ENCODE measurements around the gene PDZRN3.
A peak's percentile ranks its signal among the peaks of the same experiment; 100 is the strongest.

Gene PDZRN3

GRCh38 chr3:73622091-73622805, 2.5 kb downstream of the PDZRN3 start:
- DNase-seq (ENCODE audit: low read depth), result no peak

GRCh38 chr3:73621388-73621787, 3.4 kb downstream of the PDZRN3 start:
- no peak for DNase-seq (ENCODE audit: low read depth)

GRCh38 chr3:73618461-73618860, 6.3 kb downstream of the PDZRN3 start:
- no peak for DNase-seq (ENCODE audit: low read depth)

- no peak for DNase-seq (ENCODE audit: low read depth)
These were observed 8.7 kb downstream of the PDZRN3 start for GRCh38 chr3:73616056-73616455.

GRCh38 chr3:73614419-73614818, 10.3 kb downstream of the PDZRN3 start:
- peak; percentile 89 for DNase-seq (ENCODE audit: low read depth)

GRCh38 chr3:73611176-73611575, 13.6 kb downstream of the PDZRN3 start:
- DNase-seq (ENCODE audit: low read depth), result peak; percentile 82

- DNase-seq (ENCODE audit: low read depth), result no peak
These were observed 14.2 kb downstream of the PDZRN3 start for GRCh38 chr3:73610493-73610892.

GRCh38 chr3:73609655-73610054, 15.1 kb downstream of the PDZRN3 start:
- DNase-seq (ENCODE audit: low read depth), result no peak

- DNase-seq (ENCODE audit: low read depth), result no peak
These were observed 15.5 kb downstream of the PDZRN3 start for GRCh38 chr3:73609315-73609641.

- no peak for DNase-seq (ENCODE audit: low read depth)
These were observed 16.1 kb downstream of the PDZRN3 start for GRCh38 chr3:73608456-73609314.

- no peak for DNase-seq (ENCODE audit: low read depth)
These were observed 18.9 kb downstream of the PDZRN3 start for GRCh38 chr3:73605861-73606260.

GRCh38 chr3:73605412-73605811, 19.3 kb downstream of the PDZRN3 start:
- DNase-seq (ENCODE audit: low read depth), result peak; percentile 75

GRCh38 chr3:73604451-73604850, 20.3 kb downstream of the PDZRN3 start:
- no peak for DNase-seq (ENCODE audit: low read depth)

GRCh38 chr3:73603762-73604171, 21.0 kb downstream of the PDZRN3 start:
- DNase-seq (ENCODE audit: low read depth), result peak; percentile 55

GRCh38 chr3:73602170-73602569, 22.6 kb downstream of the PDZRN3 start:
- peak; percentile 84 for DNase-seq (ENCODE audit: low read depth)

- DNase-seq (ENCODE audit: low read depth), result no peak
These were observed 23.3 kb downstream of the PDZRN3 start for GRCh38 chr3:73601481-73601880.

GRCh38 chr3:73601011-73601410, 23.7 kb downstream of the PDZRN3 start:
- DNase-seq (ENCODE audit: low read depth), result no peak

- peak; percentile 49 for DNase-seq (ENCODE audit: low read depth)
These were observed 24.3 kb downstream of the PDZRN3 start for GRCh38 chr3:73600293-73600938.

- DNase-seq (ENCODE audit: low read depth), result no peak
These were observed 25.1 kb downstream of the PDZRN3 start for GRCh38 chr3:73599605-73600004.

GRCh38 chr3:73597476-73597875, 27.3 kb downstream of the PDZRN3 start:
- no peak for DNase-seq (ENCODE audit: low read depth)

GRCh38 chr3:73592154-73593144, 32.3 kb downstream of the PDZRN3 start:
- no peak for DNase-seq (ENCODE audit: low read depth)
